Measurements from ENCODE around the gene AGRP. TPM values are rescaled to one million over a fixed set of nuclear protein-coding genes. Genes with fewer than 3 reads are reported as not detected.
A peak's percentile ranks its signal among the peaks of the same experiment; 100 is the strongest.

The AGRP gene
- total RNA-seq, 1 experiment from 2014 or later: not detected

DNA sequence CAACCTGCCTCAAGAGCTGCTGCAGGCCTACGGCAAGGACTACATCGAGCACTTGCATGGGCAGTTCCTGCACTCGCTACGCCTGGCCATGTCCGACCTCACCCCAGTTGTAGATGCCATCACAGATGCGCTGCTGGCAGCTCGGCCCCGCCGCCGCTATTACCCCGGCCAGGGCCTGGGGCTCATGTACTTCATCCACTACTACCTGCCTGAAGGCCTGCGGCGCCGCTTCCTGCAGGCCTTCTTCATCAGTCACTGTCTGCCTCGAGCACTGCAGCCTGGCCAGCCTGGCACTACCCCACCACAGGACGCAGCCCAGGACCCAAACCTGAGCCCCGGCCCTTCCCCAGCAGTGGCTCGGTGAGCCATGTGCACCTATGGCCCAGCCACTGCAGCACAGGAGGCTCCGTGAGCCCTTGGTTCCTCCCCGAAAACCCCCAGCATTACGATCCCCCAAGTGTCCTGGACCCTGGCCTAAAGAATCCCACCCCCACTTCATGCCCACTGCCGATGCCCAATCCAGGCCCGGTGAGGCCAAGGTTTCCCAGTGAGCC lies 46.6 kb downstream of the AGRP start:
- no peak overlapping the region for H3K14ac ChIP-seq (ENCODE audit: insufficient read depth, low read length)
- no peak overlapping the region for H2BK15ac ChIP-seq (ENCODE audit: low read depth, low read length)
- no peak overlapping the region for H2BK20ac ChIP-seq (ENCODE audit: low read depth, low read length, poor library complexity, severe bottlenecking)
- no peak overlapping the region for H3K27ac ChIP-seq (ENCODE audit: insufficient read length, low read depth, low read length)
- H3K23me2 ChIP-seq (ENCODE audit: insufficient read length, low read depth, low read length, poor library complexity, severe bottlenecking): peaks cover 6% of the 10 kb centered on the region
- H3K4me2 ChIP-seq (ENCODE audit: insufficient read depth, insufficient read length, low read length): no peak overlapping the region
- H3K9me3 ChIP-seq (ENCODE audit: control insufficient read depth, low read depth, low read length): no peaks in the 10 kb centered on the region
- H3T11ph ChIP-seq (ENCODE audit: low read length): no peak overlapping the region
- no peak overlapping the region for H3K4ac ChIP-seq (ENCODE audit: low read depth, low read length)
- no peak overlapping the region for H2BK5ac ChIP-seq (ENCODE audit: insufficient read length, low read length)
- no peak overlapping the region for H3K9ac ChIP-seq (ENCODE audit: extremely low read depth, insufficient read length, low read length)
- no peak overlapping the region for H3K18ac ChIP-seq (ENCODE audit: insufficient read length, low read depth, low read length)
- no peak overlapping the region for H3K4me3 Mint-ChIP-seq
- H3K23ac ChIP-seq (ENCODE audit: insufficient read length, low read depth, low read length): no peak overlapping the region
- no peak overlapping the region for H4K91ac ChIP-seq (ENCODE audit: insufficient read length, low read depth, low read length)
- DNase-seq: no peak
- H4K20me1 ChIP-seq (ENCODE audit: control insufficient read depth, insufficient read depth, insufficient read length): no peaks in the 10 kb centered on the region
- H2BK120ac ChIP-seq (ENCODE audit: low read depth, low read length, poor library complexity, severe bottlenecking): no peak overlapping the region
- no peaks in the 10 kb centered on the region; the same call in 1 of the 2 replicates for H3K27me3 Mint-ChIP-seq (ENCODE audit: low read depth)
- no peak overlapping the region for H3K56ac ChIP-seq (ENCODE audit: insufficient read length, low read depth, low read length)
- no peak overlapping the region for H4K5ac ChIP-seq (ENCODE audit: insufficient read length, low read depth, low read length)
- no peak overlapping the region for H4K8ac ChIP-seq (replicated peaks; ENCODE audit: insufficient read length, low read depth, low read length)
- peaks cover 26 to 27% of the 10 kb centered on the region in 2 experiments for H3K4me1 Mint-ChIP-seq
- H3K36me3 Mint-ChIP-seq (ENCODE audit: insufficient read depth in 1 of 3, low read depth in 3 of 3): peaks cover 10 to 35% (median 22%) of the 10 kb centered on the region in 3 experiments
- no peaks in the 10 kb centered on the region for H3K79me1 ChIP-seq (ENCODE audit: insufficient read depth, low read depth, low read length, poor library complexity, severe bottlenecking)
- no peaks in the 10 kb centered on the region for H3K9me3 Mint-ChIP-seq
- H3K27me3 ChIP-seq (ENCODE audit: insufficient read depth, low read length): no peaks in the 10 kb centered on the region
- H2AFZ ChIP-seq (ENCODE audit: low read length): no peak overlapping the region
- H3K4me1 ChIP-seq (ENCODE audit: insufficient read depth, low read length): peaks cover 4% of the 10 kb centered on the region; the same call in 1 of the 2 replicates
- peak overlapping the region in 2 of 3 experiments; percentile 27 to 62; a peak in 2 of 7 replicates for H3K27ac Mint-ChIP-seq
- no peak overlapping the region for H2AK5ac ChIP-seq (ENCODE audit: insufficient read length, low read length)
- TF ChIP-seq, protein P1, sequence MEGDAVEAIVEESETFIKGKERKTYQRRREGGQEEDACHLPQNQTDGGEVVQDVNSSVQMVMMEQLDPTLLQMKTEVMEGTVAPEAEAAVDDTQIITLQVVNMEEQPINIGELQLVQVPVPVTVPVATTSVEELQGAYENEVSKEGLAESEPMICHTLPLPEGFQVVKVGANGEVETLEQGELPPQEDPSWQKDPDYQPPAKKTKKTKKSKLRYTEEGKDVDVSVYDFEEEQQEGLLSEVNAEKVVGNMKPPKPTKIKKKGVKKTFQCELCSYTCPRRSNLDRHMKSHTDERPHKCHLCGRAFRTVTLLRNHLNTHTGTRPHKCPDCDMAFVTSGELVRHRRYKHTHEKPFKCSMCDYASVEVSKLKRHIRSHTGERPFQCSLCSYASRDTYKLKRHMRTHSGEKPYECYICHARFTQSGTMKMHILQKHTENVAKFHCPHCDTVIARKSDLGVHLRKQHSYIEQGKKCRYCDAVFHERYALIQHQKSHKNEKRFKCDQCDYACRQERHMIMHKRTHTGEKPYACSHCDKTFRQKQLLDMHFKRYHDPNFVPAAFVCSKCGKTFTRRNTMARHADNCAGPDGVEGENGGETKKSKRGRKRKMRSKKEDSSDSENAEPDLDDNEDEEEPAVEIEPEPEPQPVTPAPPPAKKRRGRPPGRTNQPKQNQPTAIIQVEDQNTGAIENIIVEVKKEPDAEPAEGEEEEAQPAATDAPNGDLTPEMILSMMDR (conservative IDR thresholded peaks at IDR 0.05): no peak
- no peak overlapping the region for H2BK12ac ChIP-seq (ENCODE audit: insufficient read length, low read depth, low read length)
- WGBS (ENCODE audit: extremely low coverage, insufficient read length, low lambda C conversion rate): no CpG with 5 or more reads among the region's 23 CpGs
- H3K79me2 ChIP-seq (ENCODE audit: insufficient read depth, low read length): no peaks in the 10 kb centered on the region; the same call in 1 of the 2 replicates
